ENCODE data around the gene C2orf72.
"Not testable (repeated sequence)": the region's sequence is repeated elsewhere in the genome, so short reads cannot be mapped to it uniquely, and the experiment has no call there.

Gene C2orf72

GRCh38 chr2:231058761-231059550 lies 21.6 kb downstream of the C2orf72 start:
- no peak for TF ChIP-seq CTCF (IDR thresholded peaks at IDR 0.05; ENCODE audit: insufficient read depth, low read depth, low read length, missing control alignments)
- DNase-seq (ENCODE audit: low read depth), result no peak
- H3K4me3 ChIP-seq (ENCODE audit: low read depth, low read length), result no peak overlapping the region

- H3K4me3 ChIP-seq (ENCODE audit: low read depth, low read length), result no peak overlapping the region
- TF ChIP-seq CTCF (IDR thresholded peaks at IDR 0.05; ENCODE audit: insufficient read depth, low read depth, low read length, missing control alignments), result no peak
- DNase-seq (ENCODE audit: low read depth), result no peak
These were observed 22.4 kb downstream of the C2orf72 start for GRCh38 chr2:231059756-231060155.

GRCh38 chr2:231062776-231063175 lies 25.5 kb downstream of the C2orf72 start:
- no peak for DNase-seq (ENCODE audit: low read depth)
- TF ChIP-seq CTCF (IDR thresholded peaks at IDR 0.05; ENCODE audit: insufficient read depth, low read depth, low read length, missing control alignments), result no peak
- no peak overlapping the region for H3K4me3 ChIP-seq (ENCODE audit: low read depth, low read length)

- H3K4me3 ChIP-seq (ENCODE audit: low read depth, low read length), result no peak overlapping the region
- no peak for DNase-seq (ENCODE audit: low read depth)
- TF ChIP-seq CTCF (IDR thresholded peaks at IDR 0.05; ENCODE audit: insufficient read depth, low read depth, low read length, missing control alignments), result no peak
These were observed 26.0 kb downstream of the C2orf72 start for GRCh38 chr2:231063347-231063746.

GRCh38 chr2:231065966-231066365 lies 28.6 kb downstream of the C2orf72 start:
- TF ChIP-seq CTCF (IDR thresholded peaks at IDR 0.05; ENCODE audit: insufficient read depth, low read depth, low read length, missing control alignments), result no peak
- DNase-seq (ENCODE audit: low read depth), result no peak
- H3K4me3 ChIP-seq (ENCODE audit: low read depth, low read length), result no peak overlapping the region

GRCh38 chr2:231067531-231067930 lies 30.2 kb downstream of the C2orf72 start:
- not testable (repeated sequence) for DNase-seq (ENCODE audit: low read depth); H3K4me3 ChIP-seq (ENCODE audit: low read depth, low read length)

GRCh38 chr2:231068525-231069222 lies 31.4 kb downstream of the C2orf72 start:
- DNase-seq (ENCODE audit: low read depth), result no peak
- no peak for TF ChIP-seq CTCF (IDR thresholded peaks at IDR 0.05; ENCODE audit: insufficient read depth, low read depth, low read length, missing control alignments)
- no peak overlapping the region for H3K4me3 ChIP-seq (ENCODE audit: low read depth, low read length)

Data from GM12865 (cell line).